ENCODE measurements around the gene RPGRIP1L.

Gene RPGRIP1L

DNA sequence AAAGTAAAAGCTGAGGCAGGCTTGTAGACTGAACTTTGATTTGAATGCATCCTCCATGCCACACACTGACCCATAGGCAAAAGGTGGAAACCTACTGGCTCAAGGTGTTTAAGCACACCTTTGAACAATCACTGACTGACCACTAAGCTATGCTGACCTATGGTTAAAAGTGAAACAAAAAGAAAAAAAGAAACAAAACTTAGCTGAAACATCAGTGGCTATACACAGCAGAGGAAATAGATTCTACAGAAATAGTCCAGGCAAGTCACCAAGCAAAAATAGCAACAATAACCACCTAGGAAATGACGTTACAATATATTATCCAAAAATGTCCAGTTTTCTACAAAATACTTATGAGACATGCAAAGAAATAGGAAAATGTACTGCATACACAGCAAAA is 60.2 kb downstream of the RPGRIP1L start:
- DNase-seq: no peak

GRCh38 chr16:53642094-53642493 is 61.6 kb downstream of the RPGRIP1L start:
- DNase-seq: no peak

DNA sequence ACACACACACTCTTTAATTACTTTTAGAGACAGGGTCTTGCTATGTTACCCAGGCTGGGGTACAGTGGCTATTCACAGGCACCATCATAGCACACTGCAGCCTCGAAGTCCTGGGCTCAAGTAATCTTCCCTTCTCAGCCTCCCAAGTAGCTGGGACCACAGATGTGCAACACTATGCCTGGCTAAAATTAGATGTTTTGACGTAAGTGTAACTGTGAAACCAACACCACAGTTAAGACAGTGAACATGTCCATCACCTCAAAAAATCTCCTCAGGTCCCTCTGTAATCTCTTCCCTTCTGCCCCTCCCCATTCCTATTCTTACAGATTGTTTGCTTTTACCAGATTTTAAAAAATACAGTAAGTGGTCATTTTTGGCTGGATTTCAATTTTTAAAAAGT is 66.7 kb downstream of the RPGRIP1L start:
- no peak for DNase-seq

GRCh38 chr16:53632526-53632925 is 71.1 kb downstream of the RPGRIP1L start:
- no peak for DNase-seq

GRCh38 chr16:53631236-53632025 is 72.2 kb downstream of the RPGRIP1L start:
- DNase-seq: no peak

- DNase-seq: no peak
Observed at GRCh38 chr16:53629607-53630312, 73.9 kb downstream of the RPGRIP1L start.

GRCh38 chr16:53629151-53629550 is 74.5 kb downstream of the RPGRIP1L start:
- no peak for DNase-seq

GRCh38 chr16:53626811-53627210 is 76.8 kb downstream of the RPGRIP1L start:
- no peak for DNase-seq

GRCh38 chr16:53626161-53626560 is 77.5 kb downstream of the RPGRIP1L start:
- no peak for DNase-seq

DNA sequence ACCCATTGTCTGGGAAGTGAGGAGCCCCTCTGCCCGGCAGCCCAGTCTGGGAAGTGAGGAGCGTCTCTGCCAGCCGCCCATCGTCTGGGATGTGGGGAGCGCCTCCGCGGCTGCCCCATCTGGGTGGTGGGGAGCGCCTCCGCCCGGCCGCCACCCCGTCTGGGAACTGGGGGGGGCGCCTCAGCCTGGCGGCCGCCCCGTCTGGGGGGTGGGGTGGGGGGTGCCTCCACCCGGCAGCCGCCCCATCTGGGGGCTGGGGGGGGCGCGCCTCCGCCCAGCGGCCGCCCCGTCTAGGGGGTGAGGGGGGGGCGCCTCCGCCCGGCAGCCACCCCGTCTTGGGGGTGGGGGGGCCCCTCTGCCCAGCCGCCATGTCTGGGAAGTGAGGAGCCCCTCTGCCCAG is 78.4 kb downstream of the RPGRIP1L start:
- no peak for DNase-seq

DNA sequence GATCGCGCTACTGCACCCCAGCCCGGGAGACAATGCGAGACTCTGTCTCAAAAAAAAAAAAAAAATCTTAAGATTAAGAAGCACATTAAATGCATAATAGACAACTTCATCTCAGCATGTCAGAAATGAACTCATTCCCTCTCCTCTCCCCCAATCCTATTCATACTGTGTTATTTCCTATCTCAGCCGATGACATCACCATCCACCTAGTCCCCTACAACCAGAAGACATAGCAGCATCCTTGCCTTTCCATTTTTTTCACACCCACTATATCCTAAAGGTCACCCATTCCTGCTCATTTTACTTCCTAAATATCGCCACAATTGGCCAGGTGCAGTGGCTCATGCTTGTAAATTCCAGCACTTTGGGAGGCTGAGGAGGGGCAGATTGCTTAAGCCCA is 81.3 kb downstream of the RPGRIP1L start:
- DNase-seq: no peak

DNA sequence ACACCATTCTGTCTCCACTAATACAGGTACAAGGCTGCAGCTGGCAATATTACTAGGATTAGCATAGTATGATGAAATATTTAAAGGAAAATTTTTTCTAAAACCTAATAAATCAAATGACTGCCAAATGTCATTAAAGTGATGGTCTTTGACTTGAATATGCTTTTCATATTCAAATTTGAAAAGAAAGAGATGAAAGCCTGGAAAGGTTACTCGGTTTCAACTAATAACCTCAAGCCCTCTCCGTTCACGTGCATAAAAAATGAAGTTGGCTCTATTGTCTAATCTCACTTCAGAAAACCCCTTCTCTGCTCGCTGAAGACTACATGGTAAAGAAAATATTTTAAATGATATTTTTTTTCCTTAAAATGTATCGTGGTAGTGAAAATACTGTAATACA is 83.2 kb downstream of the RPGRIP1L start:
- DNase-seq: no peak

- no peak for DNase-seq
Observed at GRCh38 chr16:53619235-53619634, 84.4 kb downstream of the RPGRIP1L start.

DNA sequence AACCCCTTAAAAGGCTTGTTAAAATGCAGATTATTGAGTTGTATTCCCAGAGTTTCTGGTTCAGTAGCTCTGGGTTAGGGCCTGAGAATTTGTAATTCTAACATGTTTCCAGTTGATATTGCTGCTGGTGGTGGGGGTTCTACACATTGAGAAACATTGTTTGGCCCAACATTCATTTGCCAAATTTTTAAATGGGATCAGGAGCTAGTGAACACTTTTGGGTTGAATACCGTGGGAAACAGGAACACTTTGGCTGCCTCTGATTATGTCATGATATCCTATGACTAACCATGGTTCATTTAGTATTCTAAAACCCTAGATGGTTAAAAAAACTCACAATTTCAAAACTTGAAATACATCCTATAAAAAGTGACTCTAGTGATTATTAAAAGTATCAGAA is 89.3 kb downstream of the RPGRIP1L start:
- DNase-seq: no peak

- no peak for DNase-seq
Observed at GRCh38 chr16:53612003-53612402, 91.7 kb downstream of the RPGRIP1L start.

DNA sequence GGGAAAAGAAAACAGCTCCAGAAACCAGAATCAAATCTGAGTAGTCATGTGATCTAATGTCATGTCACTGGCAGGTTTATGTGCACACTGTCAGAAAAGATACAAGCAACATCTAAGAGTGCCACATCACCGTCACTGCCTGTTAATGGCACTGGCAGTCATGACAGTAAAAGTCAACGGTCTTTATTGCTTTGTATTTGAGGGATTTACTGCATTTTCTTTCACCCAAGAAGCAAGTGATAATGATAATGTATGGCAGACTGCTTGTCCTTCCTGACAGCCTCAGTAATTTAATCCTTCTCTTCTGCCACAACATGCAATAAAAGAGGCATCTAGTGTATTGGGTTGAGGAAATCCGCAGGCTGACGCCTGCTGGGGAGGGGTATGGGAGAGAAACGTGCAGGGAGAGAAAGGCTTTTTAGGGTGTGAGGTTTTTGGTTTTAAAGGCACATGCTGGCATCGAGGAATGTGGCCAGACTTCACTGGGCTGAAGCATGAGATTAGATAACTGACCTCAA is 92.4 kb downstream of the RPGRIP1L start:
- no peak for DNase-seq

- DNase-seq: no peak
Observed at GRCh38 chr16:53609536-53609935, 94.1 kb downstream of the RPGRIP1L start.

GRCh38 chr16:53608094-53608493 is 95.6 kb downstream of the RPGRIP1L start:
- DNase-seq: no peak

- DNase-seq: no peak
Observed at GRCh38 chr16:53605831-53606400, 97.7 kb downstream of the RPGRIP1L start.

GRCh38 chr16:53605356-53605755 is 98.3 kb downstream of the RPGRIP1L start:
- DNase-seq: no peak

GRCh38 chr16:53601961-53602360 is 101.7 kb downstream of the RPGRIP1L start:
- no peak for DNase-seq

DNA sequence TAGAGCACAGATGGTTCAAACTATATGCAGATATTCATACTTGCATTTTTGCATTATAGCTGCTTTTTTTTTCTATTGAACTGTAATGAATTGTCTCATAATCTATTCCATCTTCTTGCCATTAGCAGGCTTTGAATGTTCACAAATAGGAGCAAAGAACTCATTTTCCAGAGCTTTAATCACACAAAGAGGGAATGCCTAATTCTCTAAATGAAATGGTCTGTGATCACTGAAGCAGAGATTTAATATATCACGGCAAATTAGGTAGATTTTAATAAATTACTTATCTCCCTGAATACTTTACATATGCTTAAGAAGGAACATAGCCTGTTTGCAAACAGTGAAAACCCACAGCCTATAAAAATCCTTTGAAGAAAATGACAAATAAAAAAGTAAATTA is 103.0 kb downstream of the RPGRIP1L start:
- no peak for DNase-seq

DNA sequence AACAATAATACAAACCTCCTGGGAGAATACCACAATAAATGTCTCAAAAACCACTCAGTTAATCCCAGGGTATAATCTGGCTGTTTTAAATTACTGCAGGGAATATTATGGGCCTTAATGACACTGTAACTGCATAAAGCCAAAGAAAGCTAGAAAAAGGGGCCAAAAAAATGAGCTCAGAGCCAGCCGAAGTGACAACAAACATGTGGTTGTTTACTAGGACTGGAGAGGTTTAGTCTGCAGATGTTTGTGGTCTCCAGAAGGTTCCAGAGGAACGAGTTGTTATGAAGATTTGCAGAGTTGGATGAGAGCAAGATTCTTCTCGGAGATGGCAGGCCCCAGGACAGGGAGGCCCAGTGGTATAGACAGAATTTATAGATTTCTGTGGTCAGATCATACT is 103.5 kb downstream of the RPGRIP1L start:
- DNase-seq: no peak

DNA sequence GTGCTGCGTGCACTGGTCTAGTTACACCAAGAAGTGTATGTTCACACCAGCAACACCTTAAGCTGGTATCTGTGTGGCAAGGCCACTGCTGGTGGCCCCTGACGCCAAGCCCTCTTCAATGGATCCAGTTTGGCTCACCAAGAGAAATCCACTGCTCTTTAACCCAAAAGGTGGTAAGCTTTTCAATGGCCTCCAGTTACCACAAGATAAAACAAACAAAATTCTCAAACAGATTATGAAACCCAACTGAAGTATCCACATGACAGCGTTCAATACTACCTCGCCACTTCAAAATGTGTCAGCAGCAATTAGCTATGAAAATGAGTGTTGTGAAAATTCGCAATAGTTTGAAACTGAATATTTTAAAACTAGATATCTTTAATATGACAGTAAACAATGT is 104.1 kb downstream of the RPGRIP1L start:
- DNase-seq: no peak
